Hematopoietic multipotent progenitor cell treated with erythropoietin and hydrocortisone succinate and interleukin-3 and kit ligand, for 17 days (in vitro differentiated cells): Measurements from ENCODE around the gene NUP43.
"Not testable (repeated sequence)": the region's sequence is repeated elsewhere in the genome, so short reads cannot be mapped to it uniquely, and the experiment has no call there.

Experiments
- DNase-seq: peaks from one replicate; pipeline ENCODE4 v3.0.0-alpha.2; 2015; ENCODE audit warnings: low spot score

Gene NUP43

DNA sequence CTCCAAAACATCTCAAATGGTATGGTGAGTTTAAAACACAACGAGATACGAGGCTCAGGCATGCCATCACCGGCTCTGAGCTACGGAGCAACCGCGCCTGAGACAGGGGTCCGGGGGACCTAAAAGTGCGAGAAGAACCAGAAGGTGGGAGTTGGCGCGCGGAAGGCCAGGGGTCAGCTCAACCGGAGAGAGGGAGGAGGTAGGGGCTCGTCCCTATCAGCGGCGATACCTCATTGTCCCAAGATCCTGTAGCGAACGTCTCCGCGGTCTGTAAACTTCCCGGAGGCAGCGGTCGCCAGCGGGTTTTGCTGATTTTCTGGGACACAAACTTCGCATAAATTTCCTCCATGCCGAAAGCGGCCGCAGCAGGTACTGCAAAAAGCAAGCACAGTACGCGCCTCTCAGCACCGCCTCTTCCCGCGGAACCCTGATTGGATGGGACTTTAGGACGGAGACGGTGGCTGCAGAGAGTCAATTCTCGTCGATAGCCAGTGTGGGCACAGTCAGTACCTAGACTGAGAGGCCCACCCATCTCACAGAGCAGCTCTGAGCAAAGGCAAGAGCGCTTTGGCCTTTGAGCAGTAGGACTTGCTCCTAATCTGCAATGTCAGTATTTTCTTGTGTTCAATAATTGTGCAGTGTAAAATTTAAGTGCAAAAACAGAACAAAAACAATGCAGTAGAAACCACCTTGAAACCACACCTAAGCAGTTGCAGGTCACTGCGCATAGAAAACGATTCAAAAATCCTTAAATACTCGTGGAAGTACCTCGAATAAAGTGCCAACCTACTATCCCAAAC, at the start of gene NUP43:
TSS of gene NUP43 (minus strand) at position 383 of the 800 bp plus-strand sequence. CDS start at position 349, 34 bp downstream.
- DNase-seq: peak; percentile 89

DNA sequence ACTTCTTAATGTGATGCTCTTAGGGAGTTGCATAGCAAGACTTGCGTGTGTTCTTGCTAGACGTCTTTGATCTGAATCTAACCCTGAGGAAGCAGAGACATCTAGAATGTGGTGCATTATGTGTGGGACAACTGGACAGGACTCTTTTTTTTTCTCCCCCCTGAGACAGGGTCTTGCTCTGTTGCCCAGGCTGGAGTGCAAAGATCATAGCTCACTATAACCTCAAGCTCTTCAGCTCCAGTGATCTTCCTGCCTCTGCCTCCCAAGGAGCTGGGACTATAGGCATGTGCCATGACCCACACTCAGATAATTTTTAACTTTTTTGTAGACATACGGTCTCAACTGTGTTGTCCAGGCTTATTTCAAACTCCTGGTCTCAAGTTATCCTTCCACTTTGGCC, 37.2 kb upstream of the NUP43 start:
- DNase-seq: no peak

GRCh38 chr6:149782337-149782736, 36.0 kb upstream of the NUP43 start:
- no peak for DNase-seq

DNA sequence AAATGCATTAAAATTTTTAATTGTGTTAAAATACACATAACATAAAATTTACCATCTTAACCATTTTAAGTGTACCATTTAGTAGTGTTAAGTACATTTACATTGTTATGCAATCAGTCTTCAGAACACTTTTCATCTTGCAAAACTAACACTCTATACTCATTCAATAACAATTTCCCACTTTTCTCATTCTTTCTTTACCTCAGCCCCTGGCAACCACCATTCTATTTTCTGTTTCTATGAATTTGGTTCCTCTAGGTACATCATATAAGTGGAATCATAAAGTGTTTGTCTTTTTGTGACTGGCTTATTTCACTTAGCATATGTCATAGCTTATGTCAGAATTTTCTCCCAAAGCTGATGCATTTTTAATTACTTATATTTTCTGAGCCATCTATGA, 35.4 kb upstream of the NUP43 start:
- no peak for DNase-seq

DNA sequence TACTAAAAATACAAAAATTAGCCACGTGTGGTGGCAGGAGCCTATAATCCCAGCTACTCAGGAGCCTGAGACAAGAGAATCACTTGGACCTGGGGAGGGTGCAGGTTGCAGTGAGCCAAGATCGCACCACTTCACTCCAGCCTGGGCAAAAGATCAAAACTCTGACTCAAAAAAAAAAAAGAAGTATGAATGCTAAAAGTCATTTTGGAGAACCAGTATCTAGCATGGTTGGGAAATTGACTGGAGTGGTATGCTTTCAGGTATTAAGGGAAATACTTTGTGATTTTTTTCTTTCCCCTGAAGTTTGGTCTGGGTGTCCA, 33.3 kb upstream of the NUP43 start:
- no peak for DNase-seq

DNA sequence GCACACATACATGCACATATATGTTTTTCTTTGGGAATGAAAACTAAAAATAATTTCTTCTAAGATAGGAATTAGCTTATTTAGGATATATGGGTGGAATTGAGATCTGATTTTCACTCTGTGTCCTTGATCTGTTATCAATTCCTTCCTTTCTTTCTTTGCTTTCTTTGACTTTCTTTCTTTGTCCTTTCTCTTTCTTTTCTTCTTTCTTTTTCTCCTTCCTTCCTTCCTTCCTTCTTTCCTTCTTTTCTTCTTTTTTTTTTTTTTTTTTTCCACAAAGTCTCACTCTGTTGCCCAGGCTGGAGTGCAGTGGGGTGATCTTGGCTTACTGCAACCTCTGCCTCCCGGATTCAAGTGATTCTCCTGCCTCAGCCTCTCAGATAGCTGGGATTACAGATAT, 31.3 kb upstream of the NUP43 start:
- DNase-seq: no peak

DNA sequence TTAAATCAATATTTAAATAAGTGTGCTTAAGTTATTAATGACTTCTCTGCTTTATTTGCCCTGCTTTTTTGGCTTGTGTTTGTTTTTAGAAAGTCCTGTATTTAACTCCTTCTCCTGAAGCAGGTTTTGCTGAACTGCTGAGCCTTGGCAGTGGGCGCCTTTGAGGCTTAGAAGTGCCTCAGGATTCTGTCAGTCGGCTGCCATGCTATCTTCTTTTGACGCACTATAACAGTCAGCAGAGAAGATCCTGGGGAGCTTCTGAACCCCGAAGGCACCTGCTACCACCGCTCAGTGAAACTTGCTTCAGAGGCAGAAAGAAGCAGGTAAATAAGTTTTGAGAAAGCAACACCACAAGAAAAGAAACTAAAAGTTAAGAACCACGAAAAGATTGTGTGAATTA, 25.6 kb upstream of the NUP43 start:
- DNase-seq: no peak

DNA sequence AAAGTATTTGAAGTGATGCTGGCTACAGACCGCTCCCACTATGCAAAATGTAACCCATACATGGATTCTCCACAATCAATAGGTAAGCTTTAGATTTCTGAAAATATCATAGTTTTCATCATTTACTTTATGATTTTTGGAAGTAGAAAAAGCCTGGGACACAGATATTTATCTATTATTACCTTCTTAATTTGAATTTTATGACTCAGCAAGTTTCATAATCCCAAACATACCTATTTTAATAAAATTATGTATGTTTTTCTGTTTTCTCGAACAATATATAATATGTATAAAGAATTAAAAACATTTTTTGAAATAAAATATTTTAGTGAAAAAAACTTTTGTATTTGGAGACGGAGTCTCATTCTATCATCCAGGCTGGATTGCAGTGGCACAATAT, 24.9 kb upstream of the NUP43 start:
- DNase-seq: no peak

DNA sequence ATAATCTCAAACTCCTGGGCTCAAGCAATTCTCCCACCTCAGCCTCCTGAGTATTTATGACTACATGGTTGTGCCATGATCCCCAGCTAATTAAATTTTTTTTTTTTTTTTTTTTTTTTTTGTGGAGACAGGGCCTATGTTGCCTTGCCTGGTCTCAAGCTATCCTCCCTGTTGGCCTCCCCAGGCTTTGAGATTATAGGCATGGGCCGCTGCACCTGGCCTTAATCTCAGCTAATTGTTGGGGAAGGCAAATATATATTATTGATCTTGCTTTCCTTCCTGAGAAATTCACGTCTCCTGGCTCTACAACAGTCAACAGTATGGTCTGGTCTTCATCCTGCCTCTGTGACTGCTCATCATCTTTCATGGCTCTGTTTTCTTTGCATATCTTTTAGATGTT, 23.3 kb upstream of the NUP43 start:
- DNase-seq: no peak

- no peak for DNase-seq
Observed at GRCh38 chr6:149766156-149766769, 19.9 kb upstream of the NUP43 start.

GRCh38 chr6:149763866-149764265, 17.5 kb upstream of the NUP43 start:
- DNase-seq: no peak

GRCh38 chr6:149761438-149761837, 15.1 kb upstream of the NUP43 start:
- no peak for DNase-seq

DNA sequence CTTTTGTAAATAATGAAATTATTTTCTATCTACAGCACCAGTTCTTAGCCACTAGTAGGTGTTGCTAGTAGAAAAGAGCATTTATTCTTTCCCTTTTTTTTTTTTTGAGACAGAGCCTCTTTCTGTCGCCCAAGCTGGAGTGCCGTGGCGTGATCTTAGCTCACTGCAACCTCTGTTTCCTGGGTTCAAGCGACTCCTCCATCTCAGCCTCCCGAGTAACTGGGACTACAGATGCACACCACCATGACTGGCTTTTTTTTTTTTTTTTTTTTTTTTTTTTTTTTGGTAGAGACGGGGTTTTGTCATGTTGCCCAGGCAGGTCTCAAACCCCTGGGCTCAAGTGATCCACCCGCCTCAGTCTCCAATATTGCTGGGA, 9.9 kb upstream of the NUP43 start:
- no peak for DNase-seq

DNA sequence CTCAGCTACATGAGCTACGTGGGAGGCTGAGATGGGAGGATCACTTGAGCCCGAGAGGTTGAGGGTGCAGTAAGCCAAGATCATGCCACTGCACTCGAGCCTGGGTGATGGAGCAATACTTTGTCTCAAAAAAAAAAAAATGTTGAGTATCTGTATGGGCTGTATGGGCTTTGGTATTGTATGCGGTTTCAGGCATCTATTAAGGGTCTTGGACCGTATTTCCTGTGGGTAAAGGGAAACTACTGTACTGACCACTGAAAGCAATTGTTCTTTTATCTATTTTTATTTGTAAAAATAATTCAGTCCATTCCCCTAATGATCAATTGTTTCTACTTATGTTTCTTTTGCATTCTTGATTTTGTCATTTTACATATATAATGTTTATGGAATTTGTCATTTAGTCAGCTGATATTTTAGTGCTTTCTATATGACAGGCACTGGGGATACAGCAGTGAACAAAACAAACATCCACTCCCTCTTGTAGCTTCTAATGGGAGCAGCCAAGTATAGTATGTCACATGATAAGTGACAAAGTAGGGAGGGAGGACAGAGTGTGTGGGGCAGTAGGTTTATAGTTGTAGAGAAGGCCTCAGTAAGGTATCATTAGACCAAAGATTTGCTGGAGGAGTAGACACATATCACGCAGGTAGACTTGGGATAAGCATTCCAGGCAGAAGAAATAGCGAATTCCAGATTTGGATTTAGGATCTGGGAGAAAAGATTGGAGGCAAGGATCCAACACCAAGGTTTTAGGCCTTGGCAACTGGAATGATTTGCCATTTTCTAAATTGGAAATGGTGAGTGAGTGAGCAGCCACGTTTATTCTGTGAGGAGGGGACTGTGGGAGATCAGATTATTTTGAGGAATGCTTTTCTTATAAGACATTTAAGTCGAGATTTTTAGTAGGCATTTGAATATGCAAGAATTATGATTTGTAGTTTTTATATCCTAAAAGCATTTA, 9.3 kb upstream of the NUP43 start:
- peak; percentile 22 for DNase-seq

- no peak for DNase-seq
Observed at GRCh38 chr6:149754548-149754947, 8.2 kb upstream of the NUP43 start.

DNA sequence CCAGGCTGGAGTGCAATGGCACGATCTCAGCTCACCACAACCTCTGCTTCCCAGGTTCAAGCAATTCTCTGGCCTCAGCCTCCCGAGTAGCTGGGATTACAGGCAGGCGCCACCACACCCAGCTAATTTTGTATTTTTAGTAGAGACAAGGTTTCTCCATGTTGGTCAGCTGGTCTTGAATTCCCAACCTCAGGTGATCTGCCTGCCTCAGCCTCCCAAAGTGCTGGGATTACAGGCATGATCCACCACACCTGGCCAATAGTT, 7.0 kb upstream of the NUP43 start:
- not testable (repeated sequence) for DNase-seq

DNA sequence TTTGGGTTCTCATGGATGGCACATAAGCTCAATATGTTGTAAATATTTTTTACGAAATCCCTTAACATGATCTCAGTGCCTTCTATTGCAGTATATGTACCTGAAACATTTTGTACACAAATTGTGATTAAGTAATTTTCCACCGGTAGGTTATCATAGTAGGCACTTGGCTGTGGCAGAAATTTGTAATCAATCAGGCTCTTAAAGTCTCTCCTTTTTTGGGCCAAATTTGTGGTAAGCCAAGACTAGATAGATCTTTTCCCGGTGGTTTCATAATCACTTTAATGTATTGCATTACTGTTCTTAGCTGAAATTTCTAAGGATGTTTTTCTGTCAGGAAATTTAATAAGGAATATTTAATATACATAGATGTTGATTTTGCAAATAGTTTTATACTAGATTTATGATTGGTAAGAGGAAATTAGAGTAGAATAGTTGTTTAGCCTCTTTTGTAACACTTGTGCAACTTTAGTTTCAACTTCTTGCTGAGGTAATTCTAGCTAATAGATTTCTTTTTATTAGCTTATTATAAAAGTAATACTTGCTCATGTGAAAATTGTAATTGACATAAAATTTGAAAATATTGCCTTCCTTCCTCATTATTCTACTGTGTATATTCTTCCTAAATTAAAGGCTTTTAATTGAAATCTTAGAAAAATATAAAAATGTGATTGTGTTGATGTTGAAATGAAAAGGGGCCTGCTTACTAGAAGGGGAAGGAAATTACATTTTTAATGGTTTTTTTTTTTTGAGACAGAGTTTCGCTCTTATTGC, 6.5 kb upstream of the NUP43 start:
- DNase-seq: no peak

DNA sequence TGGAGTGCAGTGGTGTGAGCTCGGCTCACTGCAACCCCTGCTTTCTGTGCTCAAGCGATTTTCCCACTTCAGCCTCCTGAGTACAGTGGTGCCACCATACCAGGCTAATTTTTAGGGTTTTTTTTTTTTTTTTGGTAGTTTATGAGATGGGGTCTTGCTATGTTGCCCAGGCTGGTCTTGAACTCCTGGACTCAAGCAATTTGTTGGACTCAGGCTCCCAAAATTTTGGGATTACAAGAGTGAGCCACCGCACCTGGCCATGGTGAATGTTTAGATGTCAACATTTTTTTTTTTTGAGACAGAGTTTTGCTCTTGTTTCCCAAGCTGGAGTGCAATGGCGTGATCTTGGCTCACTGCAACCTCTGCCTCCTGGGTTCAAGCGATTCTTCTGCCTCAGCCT, 5.6 kb upstream of the NUP43 start:
- not testable (repeated sequence) for DNase-seq

DNA sequence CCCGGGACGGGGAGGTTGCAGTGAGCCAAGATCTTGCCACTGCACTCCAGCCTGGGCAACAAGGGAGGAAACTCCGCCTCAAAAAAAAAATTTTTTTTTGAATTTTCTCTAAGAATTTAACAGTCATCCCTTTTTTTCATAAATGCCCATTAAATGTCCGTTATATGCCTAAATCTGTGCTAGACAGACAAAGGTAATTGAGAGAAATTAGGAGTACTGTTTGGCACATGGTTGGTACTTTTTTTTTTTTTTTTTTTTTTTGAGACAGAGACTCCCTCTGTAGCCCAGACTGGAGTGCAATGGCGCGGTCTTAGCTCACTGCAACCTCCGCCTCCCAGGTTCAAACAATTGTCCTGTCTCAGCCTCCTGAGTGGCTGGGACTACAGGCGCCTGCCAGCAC, 4.9 kb upstream of the NUP43 start:
- no peak for DNase-seq

DNA sequence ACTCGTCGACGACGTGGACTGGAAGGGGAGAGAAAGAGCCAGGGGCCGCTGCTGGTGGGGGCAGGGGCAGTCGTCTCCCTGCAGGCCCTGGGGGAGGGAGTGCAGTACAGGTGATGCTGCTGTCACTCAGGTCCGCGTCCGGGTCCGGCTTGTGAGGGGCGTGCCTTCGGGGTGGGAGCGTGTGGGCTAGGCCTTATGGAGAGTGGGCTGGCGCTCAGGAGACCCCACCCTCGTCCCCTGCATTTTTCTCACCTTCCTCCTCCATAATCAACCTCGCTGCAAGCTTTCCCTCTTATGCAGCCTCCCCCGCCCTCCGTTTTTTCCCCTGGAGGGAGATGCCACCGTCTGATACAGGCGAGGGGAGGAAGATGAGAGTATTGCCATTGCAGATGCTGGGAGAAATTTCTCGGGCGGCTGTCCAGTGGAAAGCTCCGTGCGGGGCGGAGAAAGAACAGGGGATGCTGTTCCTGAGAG, 3.8 kb upstream of the NUP43 start:
- DNase-seq: peak; percentile 57

GRCh38 chr6:149749594-149750135, 3.3 kb upstream of the NUP43 start, which contains the start of gene PCMT1:
TSS of gene PCMT1 (plus strand) at chr6:149749741. CDS start at chr6:149749902, 161 bp downstream.
- DNase-seq: peak; percentile 96

DNA sequence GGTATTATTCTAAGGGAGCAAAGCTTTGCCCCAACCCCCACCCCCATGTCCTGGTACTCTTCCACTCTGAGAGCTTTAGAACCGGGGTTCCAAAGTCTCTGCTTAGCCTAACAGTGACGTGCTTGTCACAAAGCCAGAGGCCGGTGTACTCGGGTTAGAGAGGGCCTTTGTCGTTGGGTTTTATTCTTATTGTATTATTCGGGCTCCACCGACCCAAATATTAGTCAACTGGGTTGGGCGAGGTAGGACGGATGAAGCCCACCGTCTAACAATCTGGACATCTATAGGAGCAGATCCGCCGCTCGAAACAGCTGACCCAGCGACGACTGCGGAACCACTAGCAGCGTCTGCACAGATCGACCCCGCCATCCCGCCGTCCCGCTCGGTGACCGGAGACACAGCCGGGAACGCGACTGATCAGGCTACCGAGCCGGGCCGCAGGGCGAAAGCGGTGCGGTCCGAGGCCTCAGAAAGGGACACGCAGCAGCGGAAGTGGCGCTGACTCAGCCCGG, 2.8 kb upstream of the NUP43 start:
- not testable (repeated sequence) for DNase-seq
